Measurements from ENCODE around the gene EIF4H. TPM values are rescaled to one million over a fixed set of nuclear protein-coding genes. Genes with fewer than 3 reads are reported as not detected.

EIF4H gene
- total RNA-seq, 1 donor from 2014 or later, result 343 TPM

- DNase-seq (ENCODE audit: low spot score), result no peak
- peaks cover 45% of the 10 kb centered on the region for H3K36me3 Mint-ChIP-seq (ENCODE audit: low read depth)
- H3K4me3 Mint-ChIP-seq, result no peak overlapping the region
- peaks cover 6% of the 10 kb centered on the region for H3K4me1 Mint-ChIP-seq (ENCODE audit: low read depth)
- intact Hi-C loops (cut with micrococcal nuclease), result no loop called here
- no peak overlapping the region for H3K27ac Mint-ChIP-seq
- no peaks in the 10 kb centered on the region for H3K27me3 Mint-ChIP-seq (ENCODE audit: insufficient read depth)
- no peaks in the 10 kb centered on the region for H3K9me3 Mint-ChIP-seq
Observed at GRCh38 chr7:74246497-74246896, 72.3 kb downstream of the EIF4H start.

Other genes starting within 250 kb of the EIF4H start
- not detected in 2 replicates for gene ELN, start 146.2 kb upstream of the EIF4H start, total RNA-seq
- 24.3 and 25.2 TPM in 2 replicates for gene LIMK1, start 90.6 kb upstream of the EIF4H start, total RNA-seq
- 15.5 and 18.3 TPM in 2 replicates for gene LAT2, start 35.6 kb downstream of the EIF4H start, total RNA-seq
- 87.3 and 89.1 TPM in 2 replicates for gene RFC2, start 80.0 kb downstream of the EIF4H start, total RNA-seq
- 1.5 and 1.7 TPM in 2 replicates for gene CLIP2, start 115.1 kb downstream of the EIF4H start, total RNA-seq

Measured in activated T-helper 1 cell treated with anti-CD3 and anti-CD28 coated beads, Interleukin-12 subunit alpha, Interleukin-12 subunit beta, Interleukin-2, Interleukin-4 antibody, amounts not matched to agents 30 ng/mL and 10 ng/mL and 1 ng/mL, durations not matched to agents 14 hours and 24 hours and 36 hours (primary cell).